GM23338 (cell line): ENCODE measurements around the gene YBX2. TPM values are rescaled to one million over a fixed set of nuclear protein-coding genes. Genes with fewer than 3 reads are reported as not detected.
A peak's percentile ranks its signal among the peaks of the same experiment; 100 is the strongest.

Experiments used
- ATAC-seq: fragments of 200-7000 bp; cut with Tn5 transposase; 3 replicates; pipeline ENCODE4 v1.9.1; 2020
- DNase-seq: peaks from one replicate; pipeline ENCODE4 v3.0.0-alpha.2; 2015; ENCODE audit warnings: low spot score
- H2AFZ ChIP-seq: fragments of 200-600 bp; sonication (generic); 2 replicates; pipeline ENCODE4 v1.8.0; 2016; ENCODE audit warnings: antibody characterized with exemption, mild to moderate bottlenecking, moderate library complexity
- H3F3A ChIP-seq: fragments of 200-600 bp; sonication (generic); replicated peaks from 2 replicates; pipeline ENCODE4 v1.8.0; 2017; ENCODE audit warnings: antibody characterized with exemption, mixed run types, low read depth
- H3K27ac ChIP-seq: fragments of 200-600 bp; sonication (generic); 2 replicates; pipeline ENCODE4 v1.6.1; 2016; ENCODE audit warnings: low read depth
- H3K27me3 ChIP-seq: fragments of 200-600 bp; sonication (generic); 2 replicates; pipeline ENCODE4 v1.8.0; 2016; ENCODE audit warnings: mild to moderate bottlenecking, mixed run types, moderate library complexity; ENCODE audit not compliant: insufficient read depth
- H3K36me3 ChIP-seq: fragments of 200-600 bp; sonication (generic); 2 replicates; pipeline ENCODE4 v1.8.0; 2016; ENCODE audit warnings: mild to moderate bottlenecking; ENCODE audit not compliant: insufficient read depth
- H3K4me1 ChIP-seq: fragments of 200-600 bp; sonication (generic); 2 replicates; pipeline ENCODE4 v1.8.0; 2016; ENCODE audit warnings: mild to moderate bottlenecking, moderate library complexity; ENCODE audit not compliant: insufficient read depth
- H3K4me2 ChIP-seq: fragments of 200-600 bp; sonication (generic); 2 replicates; pipeline ENCODE4 v1.7.1; 2017; ENCODE audit warnings: mixed run types
- H3K4me3 ChIP-seq: fragments of 200-600 bp; sonication (generic); 2 replicates; pipeline ENCODE4 v1.6.1; 2016; ENCODE audit warnings: mixed run types
- H3K79me2 ChIP-seq: fragments of 200-600 bp; sonication (generic); replicated peaks from 2 replicates; pipeline ENCODE4 v1.8.0; 2017; ENCODE audit warnings: mild to moderate bottlenecking; ENCODE audit not compliant: insufficient read depth
- H3K9me2 ChIP-seq: fragments of 200-600 bp; sonication (generic); 2 replicates; pipeline ENCODE4 v1.8.0; 2017; ENCODE audit not compliant: insufficient read depth
- H4K20me1 ChIP-seq: fragments of 200-600 bp; sonication (generic); replicated peaks from 2 replicates; pipeline ENCODE4 v1.8.0; 2017; ENCODE audit warnings: mild to moderate bottlenecking; ENCODE audit not compliant: insufficient read depth
- H3K27ac Mint-ChIP-seq: 2 replicates; pipeline ENCODE4 v1.8.0; 2020; ENCODE audit warnings: inconsistent platforms, mild to moderate bottlenecking, moderate library complexity, mixed read lengths
- H3K27me3 Mint-ChIP-seq: 3 replicates; pipeline ENCODE4 v1.8.0; 2022; ENCODE audit warnings: low read depth, mild to moderate bottlenecking, moderate library complexity, mixed read lengths, inconsistent platforms; ENCODE audit not compliant: insufficient read depth, poor library complexity
- H3K36me3 Mint-ChIP-seq: 3 replicates; pipeline ENCODE4 v1.8.0; 2021; ENCODE audit warnings: low read depth, mild to moderate bottlenecking, inconsistent platforms, moderate library complexity, mixed read lengths
- H3K4me1 Mint-ChIP-seq: 3 replicates; pipeline ENCODE4 v1.8.0; 2020; ENCODE audit warnings: mild to moderate bottlenecking, inconsistent platforms, mixed read lengths
- H3K4me3 Mint-ChIP-seq: 3 replicates; pipeline ENCODE4 v1.8.0; 2021; ENCODE audit warnings: moderate library complexity, mild to moderate bottlenecking, inconsistent platforms, mixed read lengths
- H3K9me3 Mint-ChIP-seq: 3 replicates; pipeline ENCODE4 v1.8.0; 2020; ENCODE audit warnings: moderate library complexity, mild to moderate bottlenecking, inconsistent platforms, mixed read lengths
- CREB1 ChIP-seq: fragments of 250-450 bp; sonication (Bioruptor Pico); IDR thresholded peaks from 2 replicates; pipeline ENCODE4 v1.5.0; 2020; ENCODE audit warnings: low read depth, mild to moderate bottlenecking, moderate library complexity
- CTCF ChIP-seq, 2 experiments: fragments of 200-600 bp in 1 of 2; sonication (generic) in 1 of 2; conservative IDR thresholded peaks; 2 replicates each; pipeline versions ENCODE4 v1.5.1 to v1.6.1; 2016 to 2017; ENCODE audit warnings: antibody characterized with exemption in 2 of 2, low read depth in 2 of 2, mild to moderate bottlenecking in 2 of 2, moderate library complexity in 1 of 2
- ETS1 ChIP-seq: IDR thresholded peaks from 2 replicates; pipeline ENCODE4 v1.6.1; 2016; ENCODE audit warnings: antibody characterized with exemption
- EZH2 ChIP-seq: fragments of 200-600 bp; sonication (generic); IDR thresholded peaks from one replicate; pipeline ENCODE4 v1.8.0; 2017; ENCODE audit warnings: antibody characterized with exemption, mild to moderate bottlenecking, low read depth; ENCODE audit not compliant: unreplicated experiment
- EZH2phosphoT487 ChIP-seq: fragments of 200-600 bp; sonication (generic); IDR thresholded peaks from one replicate; pipeline ENCODE4 v1.8.1; 2018; ENCODE audit warnings: antibody characterized with exemption; ENCODE audit not compliant: unreplicated experiment
- JUNB ChIP-seq: IDR thresholded peaks from one replicate; pipeline ENCODE4 v1.6.1; 2016; ENCODE audit warnings: antibody characterized with exemption; ENCODE audit not compliant: unreplicated experiment
- NANOG ChIP-seq: IDR thresholded peaks from 2 replicates; pipeline ENCODE4 v1.6.1; 2016; ENCODE audit warnings: antibody characterized with exemption, borderline replicate concordance
- POLR2AphosphoS5 ChIP-seq: IDR thresholded peaks from 2 replicates; pipeline ENCODE4 v1.6.1; 2016; ENCODE audit warnings: antibody characterized with exemption, low read depth
- REST ChIP-seq: IDR thresholded peaks from one replicate; pipeline ENCODE4 v1.6.1; 2018; ENCODE audit warnings: antibody characterized with exemption; ENCODE audit not compliant: unreplicated experiment
- STAT1 ChIP-seq: IDR thresholded peaks from one replicate; pipeline ENCODE4 v1.6.1; 2016; ENCODE audit warnings: antibody characterized with exemption; ENCODE audit not compliant: unreplicated experiment
- ZNF114 ChIP-seq: fragments of 250-450 bp; sonication (Bioruptor Pico); IDR thresholded peaks from 2 replicates; pipeline ENCODE4 v1.5.0; 2020; ENCODE audit warnings: mild to moderate bottlenecking, moderate library complexity
- ZNF331 ChIP-seq: fragments of 250-450 bp; sonication (Bioruptor Pico); IDR thresholded peaks from 2 replicates; pipeline ENCODE4 v1.5.0; 2020; ENCODE audit warnings: low read depth, mild to moderate bottlenecking, moderate library complexity
- ZNF462 ChIP-seq: fragments of 250-450 bp; sonication (Bioruptor Pico); IDR thresholded peaks from 2 replicates; pipeline ENCODE4 v1.5.0; 2020; ENCODE audit warnings: mild to moderate bottlenecking, moderate library complexity
- polyA plus RNA-seq: library from polyadenylated mRNA; unstranded; fragments of >200 nt; fragmentation: Nextera tagmentation; extraction: Ambion mirVana; gene quantifications from 2 replicates; pipeline ENCODE4 v1.2.1, GENCODE V29; 2016
- total RNA-seq: library from RNA; depleted of rRNA; stranded (reverse); fragments of >200 nt; shearing (Covaris generic); gene quantifications from 2 replicates; pipeline ENCODE4 v1.2.3, GENCODE V29; 2014

YBX2 gene
- total and polyA plus RNA-seq, 2 experiments from 2014 or later: 22.5 to 36.5 TPM

GRCh38 chr17:7280519-7281073 lies 13.8 kb downstream of the YBX2 start:
- Histone ChIP-seq H3K79me2 (no peaks in the 10 kb centered on the region), H2AFZ (peak overlapping the region; percentile 76), H3F3A (peaks cover 15% of the 10 kb centered on the region; the same call in 1 of the 2 replicates), H4K20me1 (peaks cover under 1% of the 10 kb centered on the region; the same call in 1 of the 2 replicates), H3K27ac (peak overlapping the region; percentile 70; the same call in 1 of the 2 replicates), H3K4me2 (peak overlapping the region; percentile 86), H3K27me3 (peaks cover 10% of the 10 kb centered on the region), H3K4me1 (peaks cover 13% of the 10 kb centered on the region; the same call in 1 of the 2 replicates), H3K9me2 (no peaks in the 10 kb centered on the region), H3K4me3 (peak overlapping the region; percentile 89), H3K36me3 (peaks cover 2% of the 10 kb centered on the region; the same call in 1 of the 2 replicates)
- no peaks in the 10 kb centered on the region; the same call in 2 of the 3 replicates for H3K9me3 Mint-ChIP-seq
- TF ChIP-seq REST: no peak
- no peak for TF ChIP-seq ZNF114 (CRISPR knock-in tag)
- no peak for TF ChIP-seq EZH2phosphoT487
- TF ChIP-seq EZH2: no peak
- TF ChIP-seq JUNB: no peak
- TF ChIP-seq ZNF331 (CRISPR knock-in tag): no peak
- no peak for TF ChIP-seq ETS1
- TF ChIP-seq CTCF (conservative IDR thresholded peaks at IDR 0.05; ENCODE audit: low read depth in 2 of 2): peak; percentile 73 to 94
- TF ChIP-seq NANOG: no peak
- no peak for TF ChIP-seq ZNF462 (CRISPR knock-in tag)
- no peak for TF ChIP-seq STAT1
- no peak for TF ChIP-seq POLR2AphosphoS5
- peak; percentile 55; the same call in 1 of the 2 replicates for TF ChIP-seq CREB1
- ATAC-seq: peak; percentile 77
- H3K36me3 Mint-ChIP-seq: no peaks in the 10 kb centered on the region; the same call in 2 of the 3 replicates
- H3K27ac Mint-ChIP-seq: peak overlapping the region; percentile 83
- peaks cover 24% of the 10 kb centered on the region for H3K4me1 Mint-ChIP-seq
- peaks cover 17% of the 10 kb centered on the region for H3K27me3 Mint-ChIP-seq
- peak overlapping the region; percentile 59 for H3K4me3 Mint-ChIP-seq
- peak; percentile 97 for DNase-seq
